H1 (cell line): Measurements from ENCODE around the gene ASPA. TPM values are rescaled to one million over a fixed set of nuclear protein-coding genes. Genes with fewer than 3 reads are reported as not detected.

ENCODE experiments used
- CTCF ChIA-PET: fragments of 300-600 bp; sonication (Branson Sonifier 250); formaldehyde crosslinking; loops from one replicate; lab custom pipeline; 2021; ENCODE audit not compliant: partially characterized antibody; lab: Charles Lee
- POLR2A ChIA-PET: fragments of 300-600 bp; sonication (Branson Sonifier 250); formaldehyde crosslinking; loops from one replicate; lab custom pipeline; 2021; ENCODE audit warnings: inconsistent platforms; ENCODE audit not compliant: partially characterized antibody; lab: Charles Lee
- DNase-seq, 2 experiments: peaks; one replicate each; pipeline versions ENCODE4 v3.0.0 to v3.0.0-alpha.2; 2010 to 2022; ENCODE audit warnings: low spot score in 2 of 2, low read depth in 1 of 2, mixed read lengths in 1 of 2
- FAIRE-seq: peaks from 2 replicates; lab custom pipeline; 2011; peaks lifted over from hg19 to GRCh38; lab: Jason Lieb, UNC
- H2AFZ ChIP-seq: 2 replicates; pipeline ENCODE4 v1.8.1; 2012; ENCODE audit warnings: low read length, inconsistent platforms
- H2AK5ac ChIP-seq: 2 replicates; pipeline ENCODE4 v1.6.1; 2013; ENCODE audit warnings: low read depth, low read length
- H2BK120ac ChIP-seq: replicated peaks from 2 replicates; pipeline ENCODE3; 2013; ENCODE audit warnings: low read depth, low read length, inconsistent platforms
- H2BK12ac ChIP-seq: 2 replicates; pipeline ENCODE4 v1.6.1; 2013; ENCODE audit warnings: low read depth, low read length
- H2BK15ac ChIP-seq: 2 replicates; pipeline ENCODE4 v1.6.1; 2013; ENCODE audit warnings: low read length
- H2BK20ac ChIP-seq: 2 replicates; pipeline ENCODE4 v1.6.1; 2013; ENCODE audit warnings: low read length
- H2BK5ac ChIP-seq: 2 replicates; pipeline ENCODE4 v1.6.1; 2013; ENCODE audit warnings: low read depth, low read length
- H3K14ac ChIP-seq: 2 replicates; pipeline ENCODE4 v1.6.1; 2013; ENCODE audit warnings: inconsistent platforms; ENCODE audit not compliant: insufficient read length
- H3K18ac ChIP-seq: 2 replicates; pipeline ENCODE4 v1.6.1; 2013; ENCODE audit warnings: low read length; ENCODE audit errors: extremely low read depth
- H3K23ac ChIP-seq: 2 replicates; pipeline ENCODE4 v1.6.1; 2013; ENCODE audit warnings: inconsistent platforms; ENCODE audit not compliant: insufficient read length
- H3K23me2 ChIP-seq: 2 replicates; pipeline ENCODE4 v1.6.1; 2013; ENCODE audit warnings: low read depth, low read length
- H3K27ac ChIP-seq: 2 replicates; pipeline ENCODE4 v1.6.1; 2011; ENCODE audit warnings: low read depth, low read length, inconsistent platforms
- H3K27me3 ChIP-seq, 4 experiments: replicated peaks in 1 of 4; 1 replicate in 1 of 4; 2 replicates in 3 of 4; pipeline versions ENCODE4 v1.6.1 to v1.8.1; 2011 to 2013; ENCODE audit warnings: low read length in 3 of 4, mild to moderate bottlenecking in 3 of 4, inconsistent platforms in 2 of 4, mixed read lengths in 2 of 4, moderate library complexity in 1 of 4; ENCODE audit not compliant: control insufficient read depth in 3 of 4, insufficient read depth in 3 of 4; ENCODE audit errors: extremely low read depth in 1 of 4
- H3K36me3 ChIP-seq, 4 experiments: 2 replicates each; pipeline versions ENCODE4 v1.6.1 to v1.8.1; 2011 to 2013; ENCODE audit warnings: mild to moderate bottlenecking in 4 of 4, low read length in 3 of 4, moderate library complexity in 2 of 4, control low read depth in 1 of 4, inconsistent platforms in 1 of 4; ENCODE audit not compliant: insufficient read depth in 4 of 4, control insufficient read depth in 2 of 4
- H3K4ac ChIP-seq: replicated peaks from 2 replicates; pipeline ENCODE3; 2013; ENCODE audit warnings: low read length, low read depth, mixed read lengths, inconsistent platforms; ENCODE audit not compliant: insufficient read length
- H3K4me1 ChIP-seq, 4 experiments: replicated peaks in 1 of 4; 1 replicate in 1 of 4; 2 replicates in 3 of 4; pipeline versions ENCODE4 v1.6.1 to v1.8.1; 2011 to 2013; ENCODE audit warnings: low read length in 3 of 4, inconsistent platforms in 2 of 4, mixed read lengths in 1 of 4; ENCODE audit not compliant: insufficient read depth in 4 of 4, control insufficient read depth in 3 of 4
- H3K4me2 ChIP-seq, 2 experiments: 2 replicates each; pipeline versions ENCODE4 v1.6.1 to v1.8.1; 2011 to 2013; ENCODE audit warnings: low read depth in 2 of 2, low read length in 2 of 2, control low read depth in 1 of 2, inconsistent platforms in 1 of 2, mild to moderate bottlenecking in 1 of 2; ENCODE audit not compliant: insufficient read depth in 1 of 2
- H3K4me3 ChIP-seq, 4 experiments: fragments of 200-600, 300-600 bp in 1 of 4; sonication (generic), shearing (Covaris generic), sonication (Bioruptor Twin) in 1 of 4; 2 replicates each; pipeline versions ENCODE4 v1.5.1 to v1.8.1; 2011 to 2016; ENCODE audit warnings: low read length in 4 of 4, low read depth in 3 of 4, control low read depth in 2 of 4, inconsistent platforms in 2 of 4, mild to moderate bottlenecking in 2 of 4, mixed read lengths in 1 of 4, moderate library complexity in 1 of 4; ENCODE audit not compliant: insufficient read depth in 2 of 4; ENCODE audit errors: extremely low read depth in 1 of 4
- H3K56ac ChIP-seq: replicated peaks from 2 replicates; pipeline ENCODE3; 2013; ENCODE audit warnings: low read depth, mild to moderate bottlenecking, mixed read lengths, low read length, inconsistent platforms; ENCODE audit not compliant: insufficient read length
- H3K79me1 ChIP-seq: 2 replicates; pipeline ENCODE4 v1.6.1; 2013; ENCODE audit warnings: low read depth, low read length, control low read depth
- H3K79me2 ChIP-seq, 2 experiments: 2 replicates each; pipeline versions ENCODE4 v1.6.1 to v1.8.1; 2012 to 2013; ENCODE audit warnings: low read length in 2 of 2, mild to moderate bottlenecking in 2 of 2, inconsistent platforms in 1 of 2; ENCODE audit not compliant: insufficient read depth in 2 of 2, control insufficient read depth in 1 of 2
- H3K9ac ChIP-seq, 4 experiments: replicated peaks in 1 of 4; 1 replicate in 1 of 4; 2 replicates in 3 of 4; pipeline versions ENCODE4 v1.6.1 to v1.8.1; 2011 to 2013; ENCODE audit warnings: low read depth in 3 of 4, low read length in 3 of 4, control low read depth in 2 of 4, mild to moderate bottlenecking in 2 of 4, moderate library complexity in 2 of 4, inconsistent platforms in 1 of 4; ENCODE audit errors: extremely low read depth in 1 of 4
- H3K9me3 ChIP-seq, 2 experiments: 2 replicates each; pipeline versions ENCODE4 v1.6.1 to v1.8.1; 2012 to 2013; ENCODE audit warnings: mild to moderate bottlenecking in 2 of 2, moderate library complexity in 2 of 2, control low read depth in 1 of 2, inconsistent platforms in 1 of 2, low read depth in 1 of 2, low read length in 1 of 2, mixed read lengths in 1 of 2; ENCODE audit not compliant: insufficient read depth in 2 of 2
- H4K20me1 ChIP-seq, 2 experiments: replicated peaks in 1 of 2; 2 replicates each; pipeline versions ENCODE3 to v1.8.1; 2011 to 2013; ENCODE audit warnings: inconsistent platforms in 2 of 2, low read length in 2 of 2, mild to moderate bottlenecking in 1 of 2; ENCODE audit not compliant: insufficient read depth in 2 of 2, control insufficient read depth in 1 of 2
- H4K5ac ChIP-seq: 2 replicates; pipeline ENCODE4 v1.6.1; 2013; ENCODE audit warnings: low read length, low read depth, mixed read lengths, inconsistent platforms; ENCODE audit not compliant: insufficient read length
- H4K8ac ChIP-seq: 2 replicates; pipeline ENCODE4 v1.8.0; 2013; ENCODE audit warnings: mild to moderate bottlenecking, moderate library complexity, low read length, inconsistent platforms; ENCODE audit not compliant: insufficient read depth; ENCODE audit errors: extremely low read depth
- H4K91ac ChIP-seq: replicated peaks from 2 replicates; pipeline ENCODE3; 2013; ENCODE audit warnings: low read length, mixed read lengths, inconsistent platforms; ENCODE audit not compliant: insufficient read length
- BACH1 ChIP-seq: IDR thresholded peaks from 2 replicates; pipeline ENCODE4 v1.6.1; 2012; ENCODE audit warnings: low read length, improper control_type of control experiment
- BRCA1 ChIP-seq: IDR thresholded peaks from 2 replicates; pipeline ENCODE4 v1.6.1; 2012; ENCODE audit warnings: low read depth, low read length, improper control_type of control experiment
- CHD2 ChIP-seq: IDR thresholded peaks from 2 replicates; pipeline ENCODE4 v1.6.1; 2012; ENCODE audit warnings: low read length, improper control_type of control experiment
- CTBP2 ChIP-seq: IDR thresholded peaks from 2 replicates; pipeline ENCODE4 v1.7.0; 2011; ENCODE audit warnings: borderline replicate concordance, mild to moderate bottlenecking, moderate library complexity, mixed read lengths, low read length; ENCODE audit not compliant: insufficient read depth, insufficient read length
- EZH2 ChIP-seq: fragments of 200-600 bp; sonication (generic); IDR thresholded peaks from 2 replicates; pipeline ENCODE4 v1.7.1; 2012; ENCODE audit warnings: low read depth, mild to moderate bottlenecking, moderate library complexity, low read length, inconsistent platforms; ENCODE audit not compliant: severe bottlenecking
- GTF2F1 ChIP-seq: IDR thresholded peaks from 2 replicates; pipeline ENCODE4 v1.6.1; 2012; ENCODE audit warnings: low read depth, low read length, improper control_type of control experiment, borderline replicate concordance
- KDM5A ChIP-seq: fragments of 200-600 bp; IDR thresholded peaks from 2 replicates; pipeline ENCODE4 v1.7.1; 2012; ENCODE audit warnings: mild to moderate bottlenecking, low read length, inconsistent platforms, mixed read lengths
- NANOG ChIP-seq: IDR thresholded peaks from 2 replicates; pipeline ENCODE4 v1.6.1; 2011; ENCODE audit warnings: low read length, low read depth, mild to moderate bottlenecking, inconsistent platforms; ENCODE audit not compliant: insufficient read depth, poor library complexity, severe bottlenecking
- PHF8 ChIP-seq: fragments of 200-600 bp; sonication (generic); conservative IDR thresholded peaks from 2 replicates; pipeline ENCODE4 v1.7.1; 2012; ENCODE audit warnings: low read depth, mild to moderate bottlenecking, inconsistent platforms, low read length, moderate library complexity
- RXRA ChIP-seq: IDR thresholded peaks from 2 replicates; pipeline ENCODE4 v1.6.1; 2011; ENCODE audit warnings: low read depth, mild to moderate bottlenecking, low read length, moderate library complexity; ENCODE audit not compliant: insufficient read depth
- SIRT6 ChIP-seq: IDR thresholded peaks from one replicate; pipeline ENCODE4 v1.7.1; 2012; ENCODE audit warnings: low read length, inconsistent platforms
- SP1 ChIP-seq: IDR thresholded peaks from 2 replicates; pipeline ENCODE4 v1.6.1; 2011; ENCODE audit warnings: low read depth, low read length
- SP4 ChIP-seq: IDR thresholded peaks from 2 replicates; pipeline ENCODE4 v1.6.1; 2012; ENCODE audit warnings: low read length, inconsistent platforms
- TAF1 ChIP-seq: IDR thresholded peaks from 2 replicates; pipeline ENCODE4 v1.6.1; 2011; ENCODE audit warnings: mild to moderate bottlenecking, low read depth, low read length
- TCF12 ChIP-seq: IDR thresholded peaks from 2 replicates; pipeline ENCODE4 v1.6.1; 2011; ENCODE audit warnings: low read depth, mild to moderate bottlenecking, low read length
- WGBS, 2 experiments: shearing (Covaris generic) in 1 of 2; methylation state at CpG; one replicate each; pipeline versions ENCODE4 v1.1.6 to v1.1.7; 2013 to 2015; ENCODE audit warnings: low lambda C conversion rate in 2 of 2, mixed read lengths in 2 of 2, inconsistent platforms in 1 of 2, low coverage in 1 of 2, missing lambda C conversion rate in 1 of 2; ENCODE audit not compliant: insufficient replicate concordance in 2 of 2, insufficient coverage in 1 of 2, insufficient read length in 1 of 2; ENCODE audit errors: extremely low coverage in 1 of 2, missing lambda C conversion rate in 1 of 2; 5-methylcytosine and 5-hydroxymethylcytosine counted together
- polyA plus RNA-seq, 7 experiments: library from polyadenylated mRNA; depleted of rRNA in 3 of 7; stranded (reverse) in 5 of 7; unstranded in 2 of 7; fragments of >200 nt in 5 of 7; fragments of 200-250 nt in 2 of 7; gene quantifications; 1 replicate in 5 of 7; 2 replicates in 1 of 7; 4 replicates in 1 of 7; pipeline versions ENCODE4 v1.2.1 to v1.2.3, GENCODE V29; 2011 to 2013; ENCODE audit warnings: missing spikeins in 2 of 7, mixed read lengths in 2 of 7
- total RNA-seq: library from RNA; stranded (reverse); fragmentation: NEBNext Ultra II Directional; extraction: Animal tissue kit (Norgen Biotek cat#: 25700); gene quantifications from 2 replicates; pipeline ENCODE4 v1.2.1, GENCODE V29; 2021

ASPA gene
- total and polyA plus RNA-seq, 2 of the 8 experiments (the other 6 are each of a cell fraction or from before 2014, with no cell fraction given): 0.03 TPM; not detected in 1

- Histone ChIP-seq H3K4me2 (no peak overlapping the region), H3K79me1 (no peaks in the 10 kb centered on the region), H3K27ac (no peak overlapping the region), H2BK5ac (no peak overlapping the region), H3K79me2 (no peaks in the 10 kb centered on the region), H4K5ac (no peak overlapping the region), H3K4me3 (no peak overlapping the region), H2BK15ac (no peak overlapping the region), H2AK5ac (no peak overlapping the region), H3K27me3 (no peaks in the 10 kb centered on the region), H3K56ac (no peak overlapping the region), H3K4ac (no peak overlapping the region), H2AFZ (no peak overlapping the region), H2BK12ac (no peak overlapping the region), H3K23ac (no peak overlapping the region), H3K4me1 (no peaks in the 10 kb centered on the region), H2BK20ac (no peak overlapping the region), H3K14ac (no peak overlapping the region), H4K8ac (peak overlapping the region; percentile 92; the same call in 1 of the 2 replicates), H4K91ac (no peak overlapping the region), H3K9ac (no peak overlapping the region), H2BK120ac (no peak overlapping the region), H3K36me3 (no peaks in the 10 kb centered on the region), H4K20me1 (peaks cover 0 to 4% of the 10 kb centered on the region in 2 experiments), H3K18ac (no peak overlapping the region), H3K23me2 (peaks cover 7% of the 10 kb centered on the region; the same call in 1 of the 2 replicates), H3K9me3 (no peaks in the 10 kb centered on the region)
- WGBS, 2 experiments: 91% methylated on average over 7 of the region's 7 CpGs; no CpG with 5 or more reads in 1 of the 2 experiments
- FAIRE-seq (no peak), DNase-seq (no peak)
- ChIA-PET POLR2A (interaction anchor here (0.5 kb wide), 1 partner anchor 514 kb away, joined by 3 read pairs; no protein-coding TSS in a partner anchor), CTCF (interaction anchor here (1.6 kb wide), 1 partner anchor 18 kb away, joined by 4 read pairs; no protein-coding TSS in a partner anchor)
- TF ChIP-seq BACH1 (no peak), BRCA1 (no peak), RXRA (no peak), SIRT6 (no peak), EZH2 (no peak), KDM5A (no peak), TCF12 (no peak), CHD2 (no peak), SP1 (no peak), NANOG (no peak), SP4 (no peak), GTF2F1 (no peak), CTBP2 (no peak), TAF1 (no peak), PHF8 (no peak)
Observed at GRCh38 chr17:3552916-3553315, 77.1 kb downstream of the ASPA start.
